ENCODE measurements around the gene EIF3I. TPM values are rescaled to one million over a fixed set of nuclear protein-coding genes. Genes with fewer than 3 reads are reported as not detected.
A peak's percentile ranks its signal among the peaks of the same experiment; 100 is the strongest.

The EIF3I gene
- total RNA-seq, 4 donors from 2014 or later = 193 to 383 (median 216) TPM

DNA sequence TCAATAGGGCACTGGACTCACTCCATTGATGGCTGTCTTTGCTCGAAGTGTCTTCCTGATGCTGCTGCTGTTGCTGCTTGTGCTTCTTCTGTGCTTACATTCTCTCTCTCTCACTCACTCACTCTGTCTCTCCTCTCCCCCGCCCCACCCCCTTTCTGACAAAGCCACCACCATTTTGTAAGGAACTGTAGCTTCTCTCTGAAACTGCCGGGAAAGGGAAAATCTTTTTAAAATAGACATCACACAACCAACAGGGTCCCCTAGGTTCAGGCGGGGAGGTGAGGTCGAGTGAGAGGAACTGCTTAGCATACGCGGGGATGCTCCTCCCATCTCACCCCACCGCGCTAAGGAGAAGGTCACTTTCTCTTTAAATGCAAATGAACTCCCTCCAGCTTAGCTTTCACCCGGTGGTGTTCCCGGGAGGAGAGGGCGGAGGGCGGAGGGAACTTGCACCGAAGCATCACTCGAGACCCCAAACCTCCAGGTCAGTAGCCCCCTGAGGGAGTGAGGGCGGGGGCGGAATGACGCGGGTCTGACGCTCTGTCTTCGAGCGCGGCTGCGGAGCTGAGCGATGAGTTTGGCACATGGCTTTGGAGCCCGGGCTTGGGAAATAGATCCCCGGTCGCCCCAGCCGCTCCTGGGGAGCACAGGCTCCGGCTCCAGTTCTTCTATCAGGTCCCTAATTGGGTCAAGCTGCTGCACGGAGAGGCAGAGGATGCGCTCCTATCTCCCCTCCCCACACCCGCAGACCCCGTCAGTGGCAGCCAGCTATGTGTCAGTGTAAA is 21.8 kb upstream of the EIF3I start, which contains the start of gene CCDC28B:
Gene CCDC28B (plus strand): TSS at position 370 of the 785 bp plus-strand sequence. CDS start 1,341 bp downstream, outside the sequence.
- DNase-seq = peak; percentile 43 to 49
- intact Hi-C loops (cut with DNase I) = no loop called here
- Histone ChIP-seq H3K36me3 (peaks cover 12 to 14% of the 10 kb centered on the region in 2 donors), H3K9me3 (no peaks in the 10 kb centered on the region), H3K4me1 (peaks cover 17 to 32% of the 10 kb centered on the region in 2 donors), H3K4me3 (replicated peaks in 1 of 3) (peak within 1 kb of the TSS in 2 of 3 donors; percentile 28 to 58), H3K27me3 (no peaks in the 10 kb centered on the region), H3K27ac (peak within 1 kb of the TSS; percentile 31 to 74 (median 35))
- WGBS, 2 donors = 1% methylated on average over 19 to 23 of the region's 34 CpGs
- TF ChIP-seq, protein P1, sequence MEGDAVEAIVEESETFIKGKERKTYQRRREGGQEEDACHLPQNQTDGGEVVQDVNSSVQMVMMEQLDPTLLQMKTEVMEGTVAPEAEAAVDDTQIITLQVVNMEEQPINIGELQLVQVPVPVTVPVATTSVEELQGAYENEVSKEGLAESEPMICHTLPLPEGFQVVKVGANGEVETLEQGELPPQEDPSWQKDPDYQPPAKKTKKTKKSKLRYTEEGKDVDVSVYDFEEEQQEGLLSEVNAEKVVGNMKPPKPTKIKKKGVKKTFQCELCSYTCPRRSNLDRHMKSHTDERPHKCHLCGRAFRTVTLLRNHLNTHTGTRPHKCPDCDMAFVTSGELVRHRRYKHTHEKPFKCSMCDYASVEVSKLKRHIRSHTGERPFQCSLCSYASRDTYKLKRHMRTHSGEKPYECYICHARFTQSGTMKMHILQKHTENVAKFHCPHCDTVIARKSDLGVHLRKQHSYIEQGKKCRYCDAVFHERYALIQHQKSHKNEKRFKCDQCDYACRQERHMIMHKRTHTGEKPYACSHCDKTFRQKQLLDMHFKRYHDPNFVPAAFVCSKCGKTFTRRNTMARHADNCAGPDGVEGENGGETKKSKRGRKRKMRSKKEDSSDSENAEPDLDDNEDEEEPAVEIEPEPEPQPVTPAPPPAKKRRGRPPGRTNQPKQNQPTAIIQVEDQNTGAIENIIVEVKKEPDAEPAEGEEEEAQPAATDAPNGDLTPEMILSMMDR (IDR thresholded peaks at IDR 0.05) = no peak
- peak in 1 of 2 donors; percentile 14 for TF ChIP-seq POLR2A (IDR thresholded peaks at IDR 0.05)

DNA sequence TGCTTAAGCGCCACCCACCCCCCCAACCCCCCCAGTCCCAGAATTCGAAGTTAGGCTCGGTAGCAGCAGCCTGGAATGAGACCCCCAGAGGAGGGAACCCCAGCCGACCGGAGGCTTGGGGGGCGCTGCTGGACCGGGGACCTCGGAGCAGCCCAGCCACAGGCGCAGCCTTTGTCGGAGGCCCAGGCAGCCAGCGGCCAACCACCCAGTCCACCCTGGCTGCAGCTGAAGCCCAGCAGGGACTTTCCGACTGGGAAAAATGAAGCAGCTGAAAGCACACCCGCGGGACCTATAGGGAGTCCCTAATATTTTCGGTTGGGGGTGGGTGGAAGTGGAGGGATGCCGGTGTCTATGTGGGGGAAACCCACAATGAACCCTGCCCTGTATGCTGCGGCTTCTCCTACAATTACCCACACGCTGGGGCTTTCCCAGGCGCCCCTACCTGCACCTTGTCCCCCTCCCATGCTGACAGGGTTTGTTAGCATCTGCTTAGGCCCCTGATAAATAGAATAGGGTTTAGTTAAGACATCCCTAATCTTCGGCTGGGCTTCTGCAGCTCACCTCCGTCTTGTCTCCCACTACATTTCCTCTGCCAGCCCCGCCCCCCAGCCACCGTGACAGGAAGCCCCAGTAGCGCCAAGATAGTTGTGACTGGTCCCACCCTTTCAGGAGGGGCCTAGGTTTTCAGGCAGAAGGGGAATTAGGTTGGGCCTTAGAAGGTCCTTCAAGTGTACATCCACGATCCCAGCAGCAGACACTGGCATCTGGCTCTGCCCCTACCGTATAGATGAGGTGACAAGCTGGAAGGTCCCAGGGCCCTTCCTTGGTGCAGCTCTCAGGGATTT is 21.0 kb upstream of the EIF3I start:
- no peak for TF ChIP-seq POLR2A (IDR thresholded peaks at IDR 0.05)
- TF ChIP-seq, protein P1 (IDR thresholded peaks at IDR 0.05) = peak in 1 of 6 experiments; percentile 12
- Histone ChIP-seq H3K9me3 (no peaks in the 10 kb centered on the region), H3K27me3 (no peaks in the 10 kb centered on the region), H3K4me3 (replicated peaks in 1 of 3) (peak overlapping the region in 2 of 3 donors; percentile 16 to 58), H3K27ac (peak overlapping the region; percentile 31 to 74 (median 35)), H3K36me3 (peaks cover 4 to 10% of the 10 kb centered on the region in 2 donors), H3K4me1 (peaks cover 23 to 37% of the 10 kb centered on the region in 2 donors)
- intact Hi-C loops (cut with DNase I) = no loop called here
- peak; percentile 74 to 76 for DNase-seq
- WGBS, 2 donors = 6 to 9% methylated on average over 15 to 20 of the region's 26 CpGs

DNA sequence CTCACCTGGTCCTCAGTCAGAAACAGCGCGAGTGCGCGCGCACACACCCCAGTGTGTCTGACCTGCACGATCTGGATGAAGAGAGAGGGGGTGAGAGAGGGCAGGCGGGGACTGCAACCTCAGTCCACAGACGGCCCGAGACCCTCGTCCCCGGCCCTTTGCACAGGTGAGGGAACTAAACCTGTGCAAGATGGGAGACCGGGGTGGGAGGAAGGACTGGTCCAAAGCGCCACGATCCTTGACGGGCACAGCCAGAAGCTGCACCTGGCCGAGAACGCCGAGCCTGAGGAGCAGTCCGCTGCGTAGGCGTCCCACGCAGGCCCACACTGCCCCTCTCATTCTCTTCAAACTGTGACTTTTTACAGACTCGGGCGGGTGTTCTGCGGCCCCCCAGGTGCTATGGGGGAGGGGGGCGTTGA is 17.3 kb upstream of the EIF3I start:
- intact Hi-C loops (cut with DNase I) = no loop called here
- peaks cover 22 to 46% of the 10 kb centered on the region in 2 donors for H3K4me1 ChIP-seq
- peak overlapping the region; percentile 5 to 74 (median 40) for H3K27ac ChIP-seq

DNA sequence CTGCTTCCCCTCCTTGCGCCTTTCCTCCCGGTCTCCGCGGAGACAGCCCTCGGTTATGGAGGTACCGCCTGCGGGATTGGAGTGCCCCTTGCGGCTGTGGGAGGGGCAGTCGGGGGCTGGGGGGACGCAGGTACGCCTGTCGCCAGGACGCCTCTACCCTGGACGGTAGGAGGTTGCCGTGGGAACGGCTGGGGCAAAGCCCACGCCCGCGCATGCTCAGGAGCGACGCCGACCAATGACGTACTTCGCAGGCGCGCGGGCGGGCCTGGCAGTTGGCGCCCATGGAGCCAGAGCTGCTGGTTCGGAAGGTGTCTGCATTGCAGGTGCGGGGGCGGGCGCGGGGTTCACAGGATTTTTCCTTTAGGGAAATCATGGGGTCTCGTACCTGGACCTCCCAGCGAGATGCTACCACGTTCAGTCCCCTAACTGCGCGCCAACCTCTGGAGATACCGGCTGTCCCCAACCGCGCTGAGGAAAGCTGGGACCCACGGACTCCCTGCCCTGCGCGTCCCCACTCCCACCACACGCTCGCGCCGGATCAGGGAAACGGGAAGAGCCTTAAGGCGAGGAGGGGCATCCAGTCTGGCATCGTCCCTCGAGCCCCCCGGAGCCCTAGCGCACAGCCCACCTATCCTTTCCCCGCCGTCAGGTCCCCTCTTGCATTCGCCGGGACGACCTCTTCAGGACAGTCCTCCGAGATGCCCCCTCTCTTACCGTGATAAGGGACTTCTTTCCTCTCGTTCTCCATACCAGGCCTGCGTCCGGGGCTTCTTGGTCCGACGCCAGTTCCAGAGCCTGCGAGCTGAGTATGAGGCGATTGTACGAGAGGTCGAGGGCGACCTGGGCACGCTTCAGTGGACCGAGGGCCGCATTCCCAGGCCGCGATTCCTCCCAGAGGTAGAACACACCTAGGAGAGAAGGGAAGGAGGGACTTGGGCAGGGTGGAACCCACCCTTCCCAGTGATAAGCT is 16.5 kb upstream of the EIF3I start, which contains the start of gene IQCC:
Gene IQCC (plus strand): TSS at position 271 of the 970 bp plus-strand sequence. CDS start 11 bp downstream, at position 282.
- TF ChIP-seq, protein P1 (IDR thresholded peaks at IDR 0.05) = peak in 1 of 6 experiments; percentile 2
- peak; percentile 18 to 86 for TF ChIP-seq POLR2A (IDR thresholded peaks at IDR 0.05)
- peak within 1 kb of the TSS; percentile 5 to 74 (median 40) for H3K27ac ChIP-seq
- H3K27me3 ChIP-seq = no peaks in the 10 kb centered on the region
- H3K4me1 ChIP-seq = peaks cover 20 to 43% of the 10 kb centered on the region in 2 donors
- intact Hi-C loops (cut with DNase I) = no loop called here
- no peaks in the 10 kb centered on the region for H3K36me3 ChIP-seq
- peak; percentile 95 to 96 for DNase-seq
- peak within 1 kb of the TSS; percentile 19 to 62 (median 46) for H3K4me3 ChIP-seq (replicated peaks in 1 of 3)
- H3K9me3 ChIP-seq = no peaks in the 10 kb centered on the region
- WGBS, 2 donors = 2 to 3% methylated on average over 26 to 27 of the region's 77 CpGs

More for the DNA sequence above, 17.3 kb upstream of the EIF3I start:
- Histone ChIP-seq H3K9me3 (no peaks in the 10 kb centered on the region), H3K36me3 (no peaks in the 10 kb centered on the region), H3K27me3 (no peaks in the 10 kb centered on the region), H3K4me3 (replicated peaks in 1 of 3) (peak overlapping the region; percentile 5 to 62 (median 46))
- DNase-seq = no peak
- WGBS, 2 donors = 30 to 35% methylated on average over 26 of the region's 26 CpGs
- TF ChIP-seq POLR2A (IDR thresholded peaks at IDR 0.05) = no peak
- TF ChIP-seq, protein P1 (IDR thresholded peaks at IDR 0.05) = no peak
